HCT116 (cell line): ENCODE results near the gene MGME1. TPM values are rescaled to one million over a fixed set of nuclear protein-coding genes. Genes with fewer than 3 reads are reported as not detected.

Experiments used
- ATAC-seq: fragments of 200-7000 bp; cut with Tn5 transposase; 2 replicates; pipeline ENCODE4 v1.9.1; 2020; ENCODE audit warnings: mild to moderate bottlenecking, moderate library complexity
- BruUV-seq: library from RNA; stranded (reverse); fragments of 400-500 nt; replicated peaks from 2 replicates; lab custom pipeline; 2021; lab: Mats Ljungman, UMichigan
- CTCF ChIA-PET: fragments of 300-600 bp; sonication (Branson Sonifier 250); formaldehyde crosslinking; loops from one replicate; lab custom pipeline; 2021; ENCODE audit warnings: antibody characterized with exemption; lab: Charles Lee
- POLR2A ChIA-PET: fragments of 300-600, 350-600 bp; sonication (Branson Sonifier 250); formaldehyde crosslinking; loops from one replicate; lab custom pipeline; 2021; ENCODE audit warnings: antibody characterized with exemption; lab: Charles Lee
- RAD21 ChIA-PET, 2 experiments: fragments of 300-600 bp; sonication (Branson Sonifier 250); formaldehyde crosslinking; loops; one replicate each; lab custom pipeline; 2023; ENCODE audit warnings: low total read pairs in 2 of 2; ENCODE audit not compliant: uncharacterized antibody in 2 of 2, unreplicated experiment in 2 of 2, low non-redundant PET in 1 of 2; lab: Charles Lee
- DNase-seq: peaks from one replicate; pipeline ENCODE4 v3.0.0-alpha.2; 2010; ENCODE audit warnings: low read depth, low spot score
- H2AFZ ChIP-seq: fragments of 200-600 bp; shearing (Covaris generic), sonication (generic); 2 replicates; pipeline ENCODE4 v1.6.1; 2017; ENCODE audit warnings: low read depth, mixed run types, mixed read lengths, antibody characterized with exemption, low read length; ENCODE audit not compliant: poor library complexity, severe bottlenecking
- H3K27ac ChIP-seq: 2 replicates; pipeline ENCODE4 v1.5.1; 2012; ENCODE audit warnings: low read depth, low read length
- H3K27me3 ChIP-seq: fragments of 200-600 bp; sonication (generic); 2 replicates; pipeline ENCODE4 v1.6.1; 2016; ENCODE audit warnings: mixed run types, low read length, mixed read lengths; ENCODE audit not compliant: insufficient read depth
- H3K36me3 ChIP-seq, 2 experiments: fragments of 200-500 bp in 1 of 2; fragments of 200-600 bp in 1 of 2; sonication (Bioruptor generic) in 1 of 2; sonication (generic) in 1 of 2; 2 replicates each; pipeline versions ENCODE4 v1.5.1 to v1.6.1; 2014 to 2016; ENCODE audit warnings: low read length in 2 of 2, inconsistent platforms in 1 of 2, mixed read lengths in 1 of 2, mixed run types in 1 of 2; ENCODE audit not compliant: insufficient read depth in 2 of 2, control insufficient read depth in 1 of 2
- H3K4me1 ChIP-seq, 2 experiments: fragments of 200-600 bp in 1 of 2; sonication (generic) in 1 of 2; 2 replicates each; pipeline versions ENCODE4 v1.5.1 to v1.6.1; 2012 to 2017; ENCODE audit warnings: low read length in 2 of 2, inconsistent platforms in 1 of 2, mild to moderate bottlenecking in 1 of 2, mixed read lengths in 1 of 2, mixed run types in 1 of 2, moderate library complexity in 1 of 2; ENCODE audit not compliant: insufficient read depth in 2 of 2, control insufficient read depth in 1 of 2
- H3K4me2 ChIP-seq: fragments of 200-600 bp; sonication (generic); 2 replicates; pipeline ENCODE4 v1.6.1; 2017; ENCODE audit warnings: mixed run types, low read length, mixed read lengths
- H3K4me3 ChIP-seq, 2 experiments: fragments of 200-600 bp in 1 of 2; sonication (generic) in 1 of 2; replicated peaks in 1 of 2; 2 replicates each; pipeline ENCODE4 v1.5.1; 2011 to 2016; ENCODE audit warnings: low read length in 2 of 2, control low read depth in 1 of 2, low read depth in 1 of 2, mild to moderate bottlenecking in 1 of 2, mixed read lengths in 1 of 2, mixed run types in 1 of 2
- H3K79me2 ChIP-seq: fragments of 200-600 bp; sonication (generic); 2 replicates; pipeline ENCODE4 v1.6.1; 2017; ENCODE audit warnings: mild to moderate bottlenecking, mixed run types, low read length, moderate library complexity, mixed read lengths; ENCODE audit not compliant: insufficient read depth
- H3K9ac ChIP-seq: fragments of 200-600 bp; sonication (generic); 2 replicates; pipeline ENCODE4 v1.6.1; 2016; ENCODE audit warnings: low read length, mixed read lengths
- H3K9me2 ChIP-seq: fragments of 200-600 bp; sonication (generic), shearing (Covaris generic); 2 replicates; pipeline ENCODE4 v1.6.1; 2017; ENCODE audit warnings: mixed run types, mild to moderate bottlenecking, moderate library complexity; ENCODE audit not compliant: insufficient read depth
- H3K9me3 ChIP-seq, 2 experiments: fragments of 200-500 bp in 1 of 2; fragments of 200-600 bp in 1 of 2; sonication (Bioruptor generic) in 1 of 2; sonication (generic) in 1 of 2; 2 replicates each; pipeline ENCODE4 v1.6.1; 2014 to 2017; ENCODE audit warnings: low read length in 2 of 2, mixed read lengths in 2 of 2, inconsistent platforms in 1 of 2, low read depth in 1 of 2, mild to moderate bottlenecking in 1 of 2, mixed run types in 1 of 2, moderate library complexity in 1 of 2; ENCODE audit not compliant: control insufficient read depth in 1 of 2, insufficient read depth in 1 of 2
- H4K20me1 ChIP-seq: fragments of 200-600 bp; sonication (generic), shearing (Covaris generic); 2 replicates; pipeline ENCODE4 v1.6.1; 2017; ENCODE audit warnings: mixed run types, mild to moderate bottlenecking, moderate library complexity; ENCODE audit not compliant: insufficient read depth
- CBX3 ChIP-seq: IDR thresholded peaks from 2 replicates; pipeline ENCODE4 v1.6.1; 2012; ENCODE audit warnings: low read depth
- CEBPB ChIP-seq: IDR thresholded peaks from 2 replicates; pipeline ENCODE4 v1.6.1; 2012; ENCODE audit warnings: low read depth
- EGR1 ChIP-seq: IDR thresholded peaks from 2 replicates; pipeline ENCODE4 v1.6.1; 2012; ENCODE audit warnings: low read depth
- ELF1 ChIP-seq: IDR thresholded peaks from 2 replicates; pipeline ENCODE4 v1.6.1; 2012; ENCODE audit warnings: low read depth, borderline replicate concordance
- EZH2 ChIP-seq: fragments of 200-600 bp; sonication (generic); IDR thresholded peaks from 2 replicates; pipeline ENCODE4 v1.6.1; 2017; ENCODE audit warnings: antibody characterized with exemption, mixed run types
- EZH2phosphoT487 ChIP-seq: fragments of 200-600 bp; IDR thresholded peaks from 2 replicates; pipeline ENCODE4 v1.6.1; 2018; ENCODE audit warnings: antibody characterized with exemption, borderline replicate concordance
- FOSL1 ChIP-seq: IDR thresholded peaks from 2 replicates; pipeline ENCODE4 v1.6.1; 2012; ENCODE audit warnings: low read depth
- POLR2A ChIP-seq: IDR thresholded peaks from 2 replicates; pipeline ENCODE4 v1.7.0; 2011; ENCODE audit warnings: borderline replicate concordance; ENCODE audit not compliant: insufficient read depth, insufficient read length; ENCODE audit errors: extremely low read depth
- RAD21 ChIP-seq: IDR thresholded peaks from 2 replicates; pipeline ENCODE4 v1.6.1; 2012; ENCODE audit warnings: low read depth, mild to moderate bottlenecking
- SIN3A ChIP-seq: IDR thresholded peaks from 2 replicates; pipeline ENCODE4 v1.6.1; 2012; ENCODE audit warnings: low read depth
- SP1 ChIP-seq: IDR thresholded peaks from 2 replicates; pipeline ENCODE4 v1.6.1; 2012; ENCODE audit warnings: low read depth
- TCF7L2 ChIP-seq: IDR thresholded peaks from 2 replicates; pipeline ENCODE4 v1.7.0; 2011; ENCODE audit warnings: borderline replicate concordance, inconsistent platforms; ENCODE audit not compliant: insufficient read depth, insufficient read length; ENCODE audit errors: extremely low read depth
- YY1 ChIP-seq: IDR thresholded peaks from 2 replicates; pipeline ENCODE4 v1.6.1; 2011; ENCODE audit warnings: low read length, low read depth, moderate library complexity, mild to moderate bottlenecking; ENCODE audit not compliant: insufficient replicate concordance; ENCODE audit errors: extremely low read depth
- ZFX ChIP-seq: fragments of 450-650 bp; IDR thresholded peaks from 2 replicates; pipeline ENCODE4 v1.6.1; 2017
- ZNF274 ChIP-seq: fragments of 200-500 bp; sonication (Bioruptor generic); IDR thresholded peaks from 2 replicates; pipeline ENCODE4 v1.6.1; 2014; ENCODE audit warnings: mild to moderate bottlenecking, low read depth, low read length, inconsistent platforms
- intact Hi-C: fragments of 100-400 bp; cut with micrococcal nuclease; formaldehyde crosslinking; loops from 2 replicates; pipeline ENCODE4 v1.10.0; 2022
- total RNA-seq: library from RNA; stranded (reverse); gene quantifications from one replicate; pipeline ENCODE4 v1.2.1, GENCODE V29; 2021; ENCODE audit not compliant: unreplicated experiment
- TF ChIP-seq, protein P1 (sequence below): IDR thresholded peaks from 2 replicates; pipeline ENCODE4 v1.6.1; 2012
- TF ChIP-seq, protein P2 (sequence below), 3 experiments: fragments of 200-600 bp in 1 of 3; sonication (generic) in 1 of 3; IDR thresholded peaks in 2 of 3; conservative IDR thresholded peaks in 1 of 3; 2 replicates each; pipeline ENCODE4 v1.5.1; 2012 to 2017; ENCODE audit warnings: low read depth in 2 of 3, low read length in 2 of 3, antibody characterized with exemption in 1 of 3, borderline replicate concordance in 1 of 3, control low read depth in 1 of 3, mild to moderate bottlenecking in 1 of 3, mixed read lengths in 1 of 3, mixed run types in 1 of 3, moderate library complexity in 1 of 3; ENCODE audit not compliant: insufficient read depth in 1 of 3
- TF ChIP-seq, protein P3 (sequence below): IDR thresholded peaks from 2 replicates; pipeline ENCODE4 v1.6.1; 2011; ENCODE audit warnings: mild to moderate bottlenecking, low read length, moderate library complexity; ENCODE audit not compliant: insufficient replicate concordance; ENCODE audit errors: extremely low read depth

MGME1 gene
- total RNA-seq, 1 experiment from 2014 or later: 37.1 TPM

DNA sequence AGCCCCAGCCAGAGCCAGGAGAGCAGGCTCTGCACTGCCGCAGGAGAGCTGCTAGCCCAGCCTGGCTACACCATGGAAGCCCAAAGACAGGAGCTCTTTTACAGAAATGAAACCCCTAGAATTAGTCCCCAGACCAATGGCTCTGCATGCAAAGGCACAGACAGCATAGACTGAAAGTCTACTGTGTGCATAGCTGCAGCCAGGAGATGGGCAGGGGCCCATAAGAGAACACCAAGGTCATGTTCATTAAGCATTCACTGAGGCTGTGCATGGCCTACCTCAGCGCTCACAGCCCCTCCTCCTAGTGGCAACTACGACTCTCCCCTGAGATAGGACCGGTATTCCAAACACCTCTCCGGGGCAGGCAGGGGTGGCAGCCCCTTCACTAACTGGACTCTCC lies 35.1 kb upstream of the MGME1 start:
- Histone ChIP-seq H3K9me2 (no peaks in the 10 kb centered on the region), H3K27me3 (no peaks in the 10 kb centered on the region), H3K4me2 (no peak overlapping the region), H3K79me2 (no peaks in the 10 kb centered on the region), H3K36me3 (no peaks in the 10 kb centered on the region), H3K4me3 (no peak overlapping the region), H3K9ac (no peak overlapping the region), H3K4me1 (no peaks in the 10 kb centered on the region), H2AFZ (no peak overlapping the region), H3K9me3 (no peaks in the 10 kb centered on the region), H3K27ac (no peak overlapping the region), H4K20me1 (no peaks in the 10 kb centered on the region)
- ATAC-seq (no peak), DNase-seq (no peak)
- ChIA-PET CTCF (no interaction called here), RAD21 (no interaction called here), POLR2A (no interaction called here)
- intact Hi-C loops: no loop called here
- no TSS peak for BruUV-seq
- no peak for TF ChIP-seq TCF7L2
- no peak for TF ChIP-seq SP1
- TF ChIP-seq RAD21: no peak
- TF ChIP-seq EGR1: no peak
- no peak for TF ChIP-seq SIN3A
- no peak for TF ChIP-seq ZNF274
- no peak for TF ChIP-seq YY1
- no peak for TF ChIP-seq POLR2A
- TF ChIP-seq ZFX: no peak
- TF ChIP-seq EZH2: no peak
- no peak for TF ChIP-seq CBX3
- TF ChIP-seq, protein P1, sequence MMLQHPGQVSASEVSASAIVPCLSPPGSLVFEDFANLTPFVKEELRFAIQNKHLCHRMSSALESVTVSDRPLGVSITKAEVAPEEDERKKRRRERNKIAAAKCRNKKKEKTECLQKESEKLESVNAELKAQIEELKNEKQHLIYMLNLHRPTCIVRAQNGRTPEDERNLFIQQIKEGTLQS: no peak
- TF ChIP-seq FOSL1: no peak
- TF ChIP-seq, protein P2, sequence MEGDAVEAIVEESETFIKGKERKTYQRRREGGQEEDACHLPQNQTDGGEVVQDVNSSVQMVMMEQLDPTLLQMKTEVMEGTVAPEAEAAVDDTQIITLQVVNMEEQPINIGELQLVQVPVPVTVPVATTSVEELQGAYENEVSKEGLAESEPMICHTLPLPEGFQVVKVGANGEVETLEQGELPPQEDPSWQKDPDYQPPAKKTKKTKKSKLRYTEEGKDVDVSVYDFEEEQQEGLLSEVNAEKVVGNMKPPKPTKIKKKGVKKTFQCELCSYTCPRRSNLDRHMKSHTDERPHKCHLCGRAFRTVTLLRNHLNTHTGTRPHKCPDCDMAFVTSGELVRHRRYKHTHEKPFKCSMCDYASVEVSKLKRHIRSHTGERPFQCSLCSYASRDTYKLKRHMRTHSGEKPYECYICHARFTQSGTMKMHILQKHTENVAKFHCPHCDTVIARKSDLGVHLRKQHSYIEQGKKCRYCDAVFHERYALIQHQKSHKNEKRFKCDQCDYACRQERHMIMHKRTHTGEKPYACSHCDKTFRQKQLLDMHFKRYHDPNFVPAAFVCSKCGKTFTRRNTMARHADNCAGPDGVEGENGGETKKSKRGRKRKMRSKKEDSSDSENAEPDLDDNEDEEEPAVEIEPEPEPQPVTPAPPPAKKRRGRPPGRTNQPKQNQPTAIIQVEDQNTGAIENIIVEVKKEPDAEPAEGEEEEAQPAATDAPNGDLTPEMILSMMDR (IDR thresholded peaks at IDR 0.05 in 2 of 3, conservative IDR thresholded peaks at IDR 0.05 in 1 of 3; ENCODE audit: borderline replicate concordance in 1 of 3, insufficient read depth in 1 of 3, low read depth in 2 of 3, low read length in 2 of 3): no peak
- TF ChIP-seq CEBPB: no peak
- TF ChIP-seq, protein P3, sequence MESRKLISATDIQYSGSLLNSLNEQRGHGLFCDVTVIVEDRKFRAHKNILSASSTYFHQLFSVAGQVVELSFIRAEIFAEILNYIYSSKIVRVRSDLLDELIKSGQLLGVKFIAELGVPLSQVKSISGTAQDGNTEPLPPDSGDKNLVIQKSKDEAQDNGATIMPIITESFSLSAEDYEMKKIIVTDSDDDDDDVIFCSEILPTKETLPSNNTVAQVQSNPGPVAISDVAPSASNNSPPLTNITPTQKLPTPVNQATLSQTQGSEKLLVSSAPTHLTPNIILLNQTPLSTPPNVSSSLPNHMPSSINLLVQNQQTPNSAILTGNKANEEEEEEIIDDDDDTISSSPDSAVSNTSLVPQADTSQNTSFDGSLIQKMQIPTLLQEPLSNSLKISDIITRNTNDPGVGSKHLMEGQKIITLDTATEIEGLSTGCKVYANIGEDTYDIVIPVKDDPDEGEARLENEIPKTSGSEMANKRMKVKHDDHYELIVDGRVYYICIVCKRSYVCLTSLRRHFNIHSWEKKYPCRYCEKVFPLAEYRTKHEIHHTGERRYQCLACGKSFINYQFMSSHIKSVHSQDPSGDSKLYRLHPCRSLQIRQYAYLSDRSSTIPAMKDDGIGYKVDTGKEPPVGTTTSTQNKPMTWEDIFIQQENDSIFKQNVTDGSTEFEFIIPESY: no peak
- TF ChIP-seq EZH2phosphoT487: no peak
- no peak for TF ChIP-seq ELF1
